ENCODE results near the gene CYP2U1.
"Not testable (repeated sequence)": the region's sequence is repeated elsewhere in the genome, so short reads cannot be mapped to it uniquely, and the experiment has no call there.

Gene CYP2U1

DNA sequence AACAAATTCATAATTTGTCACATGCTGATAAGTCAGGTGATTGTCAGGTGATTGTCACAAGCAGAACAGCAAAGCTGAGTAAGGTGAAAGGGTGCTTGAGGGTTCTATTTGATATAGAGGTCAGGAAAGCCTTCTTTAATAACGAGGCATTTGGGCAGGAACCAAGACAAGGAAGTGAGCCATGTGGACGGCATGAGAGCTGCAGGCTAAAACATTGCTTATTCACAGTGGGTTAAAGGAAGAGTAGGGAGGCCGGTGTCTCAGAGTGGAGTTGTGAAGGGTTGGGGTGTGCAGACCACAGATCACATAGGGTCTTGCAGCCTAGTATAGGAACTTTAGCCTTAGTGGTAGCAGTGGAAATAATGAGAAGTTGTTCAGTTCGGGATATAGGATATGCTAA is 31.3 kb upstream of the CYP2U1 start:
- H3K27me3 ChIP-seq (ENCODE audit: control insufficient read depth, insufficient read depth, low read length), result no peaks in the 10 kb centered on the region
- H3K9ac ChIP-seq (ENCODE audit: low read depth, low read length), result no peak overlapping the region
- peaks cover 7% of the 10 kb centered on the region; the same call in 1 of the 2 replicates for H3K9me3 ChIP-seq (ENCODE audit: control insufficient read depth, insufficient read depth, low read length)
- 0 out of 2 replicates have a peak, but pooled peaks cover 3% of the 10 kb centered on the region for H3K36me3 ChIP-seq (ENCODE audit: control insufficient read depth, insufficient read depth, low read length)
- no peak overlapping the region for H3K4me3 ChIP-seq (ENCODE audit: low read depth, low read length)
- H3K4me1 ChIP-seq (ENCODE audit: control insufficient read depth, insufficient read depth, low read length), result no peaks in the 10 kb centered on the region
- H3K27ac ChIP-seq (ENCODE audit: low read depth, low read length), result no peak overlapping the region

DNA sequence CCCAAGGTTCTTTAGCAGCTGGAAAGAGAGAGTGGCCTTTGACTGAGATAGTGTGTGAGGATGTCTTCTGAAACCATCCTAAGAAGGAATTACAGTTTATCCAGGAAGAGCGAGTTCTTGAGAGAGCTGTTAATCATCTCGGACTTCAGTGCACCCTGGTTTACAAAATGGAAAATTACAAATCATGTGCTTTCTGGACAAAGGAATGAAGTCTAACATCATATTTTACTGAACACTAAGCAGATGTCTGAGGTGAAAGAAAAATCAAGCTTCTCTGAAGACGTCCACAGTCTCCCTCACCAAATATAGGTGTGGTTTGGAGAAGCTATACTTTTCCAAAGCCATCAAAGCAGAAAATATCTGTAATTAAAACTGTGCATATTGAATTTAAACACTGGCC is 30.8 kb upstream of the CYP2U1 start:
- 0 out of 2 replicates have a peak, but pooled peaks cover 2% of the 10 kb centered on the region for H3K4me1 ChIP-seq (ENCODE audit: control insufficient read depth, insufficient read depth, low read length)
- peaks cover 7% of the 10 kb centered on the region; the same call in 1 of the 2 replicates for H3K9me3 ChIP-seq (ENCODE audit: control insufficient read depth, insufficient read depth, low read length)
- no peaks in the 10 kb centered on the region for H3K27me3 ChIP-seq (ENCODE audit: control insufficient read depth, insufficient read depth, low read length)
- no peak overlapping the region for H3K27ac ChIP-seq (ENCODE audit: low read depth, low read length)
- H3K4me3 ChIP-seq (ENCODE audit: low read depth, low read length), result no peak overlapping the region
- no peak overlapping the region for H3K9ac ChIP-seq (ENCODE audit: low read depth, low read length)
- 0 out of 2 replicates have a peak, but pooled peaks cover 3% of the 10 kb centered on the region for H3K36me3 ChIP-seq (ENCODE audit: control insufficient read depth, insufficient read depth, low read length)

DNA sequence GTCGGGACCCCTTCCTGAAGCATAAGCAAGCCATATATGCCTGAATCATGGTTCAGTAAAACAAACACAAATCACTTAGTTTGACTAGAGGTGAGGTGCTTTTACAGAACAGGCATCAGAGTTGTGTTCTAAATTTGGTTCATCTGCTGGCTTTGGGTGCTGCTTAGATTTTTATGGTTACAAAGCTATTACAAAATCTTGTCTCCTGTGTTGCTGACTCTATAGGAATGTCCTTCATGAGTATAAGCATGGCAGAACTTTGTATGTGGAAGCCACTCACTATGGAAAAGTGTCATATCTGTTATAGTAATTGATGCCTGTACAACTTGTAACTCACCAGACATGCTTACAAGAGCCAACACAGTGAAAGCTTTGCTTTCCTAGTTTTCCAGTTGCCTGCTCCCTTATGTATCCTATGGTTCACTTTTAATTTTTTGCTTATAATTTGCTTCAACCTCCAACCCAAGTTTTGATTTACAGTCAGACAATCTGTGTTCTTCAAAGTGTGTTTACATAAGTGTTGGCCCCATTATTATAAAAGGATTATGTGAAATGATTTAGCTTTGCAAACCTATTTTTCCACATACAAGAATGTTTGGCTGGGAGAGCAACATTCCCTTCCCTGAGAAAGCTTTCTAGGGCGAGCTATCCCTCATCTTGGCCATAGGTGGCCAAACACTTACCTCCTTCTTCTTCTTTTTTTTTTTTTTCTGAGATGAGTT is 30.0 kb upstream of the CYP2U1 start:
- 0 out of 2 replicates have a peak, but pooled peaks cover 8% of the 10 kb centered on the region for H3K4me1 ChIP-seq (ENCODE audit: control insufficient read depth, insufficient read depth, low read length)
- H3K27ac ChIP-seq (ENCODE audit: low read depth, low read length), result no peak overlapping the region
- no peak overlapping the region for H3K9ac ChIP-seq (ENCODE audit: low read depth, low read length)
- H3K9me3 ChIP-seq (ENCODE audit: control insufficient read depth, insufficient read depth, low read length), result peaks cover 7% of the 10 kb centered on the region; the same call in 1 of the 2 replicates
- 0 out of 2 replicates have a peak, but pooled peaks cover 3% of the 10 kb centered on the region for H3K36me3 ChIP-seq (ENCODE audit: control insufficient read depth, insufficient read depth, low read length)
- no peaks in the 10 kb centered on the region for H3K27me3 ChIP-seq (ENCODE audit: control insufficient read depth, insufficient read depth, low read length)
- H3K4me3 ChIP-seq (ENCODE audit: low read depth, low read length), result no peak overlapping the region

DNA sequence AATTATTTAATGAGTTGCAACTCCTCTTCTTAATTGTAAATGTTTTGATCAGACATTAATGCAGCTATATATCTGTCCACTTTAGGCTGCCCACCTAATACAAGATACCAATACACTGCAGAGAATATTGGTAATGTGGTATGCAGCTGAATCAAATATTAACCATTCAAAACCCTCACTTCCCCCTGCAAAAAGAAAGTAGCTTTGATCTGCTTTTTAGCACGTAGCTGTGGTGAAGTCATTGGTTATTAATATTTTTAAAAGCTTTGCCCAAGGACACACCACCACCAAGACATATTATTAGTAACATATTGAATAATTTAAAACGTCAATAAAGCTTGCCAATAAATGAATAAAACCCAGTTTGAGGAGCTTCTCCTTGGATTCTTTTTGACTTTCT is 28.6 kb upstream of the CYP2U1 start:
- Histone ChIP-seq H3K27me3 (ENCODE audit: control insufficient read depth, insufficient read depth, low read length) (no peaks in the 10 kb centered on the region), H3K27ac (ENCODE audit: low read depth, low read length) (no peak overlapping the region), H3K9me3 (ENCODE audit: control insufficient read depth, insufficient read depth, low read length) (peaks cover 7% of the 10 kb centered on the region; the same call in 1 of the 2 replicates), H3K4me3 (ENCODE audit: low read depth, low read length) (no peak overlapping the region), H3K4me1 (ENCODE audit: control insufficient read depth, insufficient read depth, low read length) (peaks cover 19% of the 10 kb centered on the region), H3K36me3 (ENCODE audit: control insufficient read depth, insufficient read depth, low read length) (0 out of 2 replicates have a peak, but pooled peaks cover 3% of the 10 kb centered on the region), H3K9ac (ENCODE audit: low read depth, low read length) (no peak overlapping the region)

DNA sequence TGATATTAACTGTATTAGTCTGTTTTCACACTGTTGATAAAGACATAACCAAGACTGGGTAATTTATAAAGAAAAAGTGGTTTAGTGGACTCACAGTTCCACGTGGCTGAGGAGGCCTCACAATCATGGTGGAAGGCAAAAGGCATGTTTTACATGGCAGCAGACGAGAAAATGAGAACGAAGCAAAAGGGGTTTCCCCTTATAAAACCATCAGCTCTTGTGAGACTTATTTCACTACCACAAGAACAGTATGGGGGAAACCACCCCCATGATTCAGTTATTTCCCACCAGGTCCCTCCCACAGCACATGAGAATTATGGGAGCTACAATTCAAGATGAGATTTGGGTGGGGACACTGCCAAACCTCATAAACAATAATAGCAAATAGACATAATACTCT is 26.3 kb upstream of the CYP2U1 start:
- not testable (repeated sequence) for H3K4me3 ChIP-seq (ENCODE audit: low read depth, low read length); H3K27me3 ChIP-seq (ENCODE audit: control insufficient read depth, insufficient read depth, low read length); H3K9me3 ChIP-seq (ENCODE audit: control insufficient read depth, insufficient read depth, low read length); H3K9ac ChIP-seq (ENCODE audit: low read depth, low read length); H3K27ac ChIP-seq (ENCODE audit: low read depth, low read length); H3K36me3 ChIP-seq (ENCODE audit: control insufficient read depth, insufficient read depth, low read length)
- H3K4me1 ChIP-seq (ENCODE audit: control insufficient read depth, insufficient read depth, low read length), result peaks cover 28% of the 10 kb centered on the region

DNA sequence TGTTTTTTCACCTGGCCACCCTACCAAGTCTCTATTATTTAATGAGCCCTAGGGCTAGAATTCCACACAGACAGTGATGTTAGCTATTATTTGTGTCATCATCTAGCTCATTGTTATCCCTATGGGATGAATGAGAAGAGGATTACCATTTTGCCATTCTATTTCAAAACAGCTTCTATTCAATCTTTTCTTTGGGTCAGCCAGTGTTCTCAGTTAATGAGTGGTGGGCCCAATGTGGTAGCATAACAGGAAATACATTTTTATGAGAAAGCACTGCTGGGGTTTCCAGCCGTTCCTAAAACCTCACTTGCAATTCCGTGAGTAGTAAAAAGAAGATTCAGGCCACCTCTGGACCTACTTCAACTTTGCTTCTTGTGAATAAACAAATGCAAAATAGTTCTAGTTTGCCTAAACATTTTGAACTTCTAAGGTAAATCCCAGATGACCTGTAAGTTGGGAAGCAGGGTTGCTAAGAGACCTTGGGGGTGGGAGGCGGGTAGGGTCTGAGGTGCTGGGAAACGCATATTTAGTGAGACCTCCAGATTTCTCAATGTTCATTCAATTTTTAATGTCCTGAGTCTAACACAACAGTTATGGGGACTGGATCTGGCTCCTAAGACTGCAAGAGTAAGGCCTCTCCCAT is 24.8 kb upstream of the CYP2U1 start:
- H3K9me3 ChIP-seq (ENCODE audit: control insufficient read depth, insufficient read depth, low read length), result peaks cover 7% of the 10 kb centered on the region; the same call in 1 of the 2 replicates
- peaks cover 33% of the 10 kb centered on the region for H3K4me1 ChIP-seq (ENCODE audit: control insufficient read depth, insufficient read depth, low read length)
- peak overlapping the region; percentile 95 for H3K27ac ChIP-seq (ENCODE audit: low read depth, low read length)
- H3K4me3 ChIP-seq (ENCODE audit: low read depth, low read length), result no peak overlapping the region
- no peak overlapping the region for H3K9ac ChIP-seq (ENCODE audit: low read depth, low read length)
- no peaks in the 10 kb centered on the region for H3K27me3 ChIP-seq (ENCODE audit: control insufficient read depth, insufficient read depth, low read length)
- H3K36me3 ChIP-seq (ENCODE audit: control insufficient read depth, insufficient read depth, low read length), result 0 out of 2 replicates have a peak, but pooled peaks cover 3% of the 10 kb centered on the region

DNA sequence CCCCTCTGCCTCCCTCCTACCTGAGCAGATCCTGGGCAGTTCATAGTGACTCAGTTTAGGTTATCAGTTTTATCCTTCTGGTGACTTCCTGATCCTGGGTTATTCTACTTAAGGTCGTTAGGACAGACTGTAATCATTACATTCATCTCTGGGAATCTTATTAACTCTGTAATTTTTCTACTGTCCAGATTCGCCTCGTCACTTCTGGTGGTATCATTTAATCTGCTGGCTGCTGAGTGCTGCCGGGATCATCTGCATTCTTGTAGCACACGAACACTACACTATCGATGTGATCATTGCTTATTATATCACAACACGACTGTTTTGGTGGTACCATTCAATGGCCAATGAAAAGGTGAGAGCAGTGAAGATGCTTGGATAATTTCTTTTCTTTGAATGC is 23.0 kb upstream of the CYP2U1 start:
- H3K36me3 ChIP-seq (ENCODE audit: control insufficient read depth, insufficient read depth, low read length), result 0 out of 2 replicates have a peak, but pooled peaks cover 3% of the 10 kb centered on the region
- no peak overlapping the region for H3K9ac ChIP-seq (ENCODE audit: low read depth, low read length)
- peaks cover 7% of the 10 kb centered on the region; the same call in 1 of the 2 replicates for H3K9me3 ChIP-seq (ENCODE audit: control insufficient read depth, insufficient read depth, low read length)
- no peaks in the 10 kb centered on the region for H3K27me3 ChIP-seq (ENCODE audit: control insufficient read depth, insufficient read depth, low read length)
- no peak overlapping the region for H3K4me3 ChIP-seq (ENCODE audit: low read depth, low read length)
- H3K4me1 ChIP-seq (ENCODE audit: control insufficient read depth, insufficient read depth, low read length), result peaks cover 39% of the 10 kb centered on the region
- H3K27ac ChIP-seq (ENCODE audit: low read depth, low read length), result no peak overlapping the region

DNA sequence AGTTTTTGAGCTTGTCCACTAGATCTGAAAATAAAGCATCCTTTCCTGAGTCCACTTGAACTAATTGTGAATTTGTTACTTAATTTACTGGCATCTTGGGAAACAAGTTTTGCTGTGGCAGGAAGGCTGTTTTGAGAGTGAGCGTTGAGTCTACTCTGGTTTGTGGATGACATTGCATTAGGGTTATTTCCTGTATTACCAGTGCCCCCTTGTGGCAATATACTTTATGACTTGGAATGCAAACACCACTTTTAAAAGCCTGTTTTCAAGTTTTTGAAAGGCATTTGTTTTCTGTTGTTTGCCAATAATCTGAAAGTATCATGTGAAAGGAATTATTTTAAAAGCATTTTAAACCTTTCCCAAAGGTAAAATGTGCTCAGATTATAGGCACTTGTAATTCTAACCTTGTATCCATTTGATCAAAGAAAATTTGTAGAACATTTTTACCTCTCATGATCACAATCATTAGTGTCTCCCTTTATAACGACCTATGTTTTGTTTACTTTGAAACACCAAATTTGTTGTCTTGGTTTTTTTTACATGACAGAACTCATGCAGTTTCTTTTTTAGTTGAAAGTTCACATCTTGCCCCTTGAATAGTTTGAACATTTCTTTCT is 18.0 kb upstream of the CYP2U1 start:
- H3K36me3 ChIP-seq (ENCODE audit: control insufficient read depth, insufficient read depth, low read length), result no peaks in the 10 kb centered on the region
- H3K27ac ChIP-seq (ENCODE audit: low read depth, low read length), result no peak overlapping the region
- H3K9ac ChIP-seq (ENCODE audit: low read depth, low read length), result no peak overlapping the region
- H3K4me3 ChIP-seq (ENCODE audit: low read depth, low read length), result no peak overlapping the region
- H3K4me1 ChIP-seq (ENCODE audit: control insufficient read depth, insufficient read depth, low read length), result peaks cover 13% of the 10 kb centered on the region
- H3K27me3 ChIP-seq (ENCODE audit: control insufficient read depth, insufficient read depth, low read length), result no peaks in the 10 kb centered on the region
- H3K9me3 ChIP-seq (ENCODE audit: control insufficient read depth, insufficient read depth, low read length), result no peaks in the 10 kb centered on the region

DNA sequence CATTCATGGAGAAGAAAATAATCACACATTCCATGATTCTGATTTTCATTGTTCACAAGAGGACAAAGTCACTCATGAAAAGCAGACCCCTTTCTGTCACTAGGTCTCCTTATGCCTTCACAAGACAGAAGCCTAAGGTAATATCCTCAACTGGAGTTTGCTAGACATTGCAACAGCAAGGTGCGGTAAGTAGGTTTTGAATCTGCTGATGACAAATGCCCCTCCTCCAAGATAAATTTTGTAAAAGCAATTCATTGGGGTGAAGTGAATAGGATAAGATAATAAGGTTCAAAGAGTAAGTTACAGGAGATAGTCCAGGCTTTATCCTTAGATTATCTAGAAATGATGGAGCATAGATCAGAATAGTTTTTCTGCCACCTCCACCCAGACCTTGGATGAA is 16.1 kb upstream of the CYP2U1 start:
- H3K27ac ChIP-seq (ENCODE audit: low read depth, low read length), result no peak overlapping the region

DNA sequence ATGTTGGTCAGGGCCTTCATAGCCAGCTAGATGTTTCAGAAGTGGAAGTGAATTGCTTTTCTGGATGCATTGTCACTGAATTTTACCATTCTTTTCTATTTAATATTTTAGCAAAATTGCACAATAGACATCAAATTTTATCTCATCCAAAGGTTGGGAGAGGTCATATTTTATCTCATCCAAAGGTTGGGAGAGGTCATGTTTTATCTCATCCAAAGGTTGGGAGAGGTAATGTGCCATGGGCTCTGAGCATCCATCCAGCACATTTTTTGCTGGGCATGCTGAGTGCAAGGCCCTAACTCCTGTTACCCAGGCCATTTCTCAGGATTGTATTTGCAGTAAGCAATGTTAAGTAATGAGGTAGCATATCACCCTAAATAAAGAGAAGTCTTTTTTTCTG is 14.7 kb upstream of the CYP2U1 start:
- peaks cover 3% of the 10 kb centered on the region; the same call in 1 of the 2 replicates for H3K9me3 ChIP-seq (ENCODE audit: control insufficient read depth, insufficient read depth, low read length)
- no peak overlapping the region for H3K4me3 ChIP-seq (ENCODE audit: low read depth, low read length)
- H3K9ac ChIP-seq (ENCODE audit: low read depth, low read length), result no peak overlapping the region
- peaks cover 6% of the 10 kb centered on the region; the same call in 1 of the 2 replicates for H3K4me1 ChIP-seq (ENCODE audit: control insufficient read depth, insufficient read depth, low read length)
- H3K27ac ChIP-seq (ENCODE audit: low read depth, low read length), result no peak overlapping the region
- H3K27me3 ChIP-seq (ENCODE audit: control insufficient read depth, insufficient read depth, low read length), result no peaks in the 10 kb centered on the region
- H3K36me3 ChIP-seq (ENCODE audit: control insufficient read depth, insufficient read depth, low read length), result no peaks in the 10 kb centered on the region

More for the DNA sequence above, 16.1 kb upstream of the CYP2U1 start:
- no peaks in the 10 kb centered on the region; the same call in 1 of the 2 replicates for H3K9me3 ChIP-seq (ENCODE audit: control insufficient read depth, insufficient read depth, low read length)
- H3K4me1 ChIP-seq (ENCODE audit: control insufficient read depth, insufficient read depth, low read length), result peaks cover 9% of the 10 kb centered on the region
- no peak overlapping the region for H3K9ac ChIP-seq (ENCODE audit: low read depth, low read length)
- no peaks in the 10 kb centered on the region for H3K27me3 ChIP-seq (ENCODE audit: control insufficient read depth, insufficient read depth, low read length)
- H3K4me3 ChIP-seq (ENCODE audit: low read depth, low read length), result no peak overlapping the region
- no peaks in the 10 kb centered on the region for H3K36me3 ChIP-seq (ENCODE audit: control insufficient read depth, insufficient read depth, low read length)
